NT2/D1 (cell line): ENCODE data around the gene CIAO2B.

Experiments used
- YY1 ChIP-seq: IDR thresholded peaks from 2 replicates; pipeline ENCODE4 v1.6.1; 2011; ENCODE audit not compliant: insufficient read length, insufficient read depth
- ZNF274 ChIP-seq: IDR thresholded peaks from 2 replicates; pipeline ENCODE4 v1.6.1; 2011; ENCODE audit warnings: mild to moderate bottlenecking, low read depth, low read length

DNA sequence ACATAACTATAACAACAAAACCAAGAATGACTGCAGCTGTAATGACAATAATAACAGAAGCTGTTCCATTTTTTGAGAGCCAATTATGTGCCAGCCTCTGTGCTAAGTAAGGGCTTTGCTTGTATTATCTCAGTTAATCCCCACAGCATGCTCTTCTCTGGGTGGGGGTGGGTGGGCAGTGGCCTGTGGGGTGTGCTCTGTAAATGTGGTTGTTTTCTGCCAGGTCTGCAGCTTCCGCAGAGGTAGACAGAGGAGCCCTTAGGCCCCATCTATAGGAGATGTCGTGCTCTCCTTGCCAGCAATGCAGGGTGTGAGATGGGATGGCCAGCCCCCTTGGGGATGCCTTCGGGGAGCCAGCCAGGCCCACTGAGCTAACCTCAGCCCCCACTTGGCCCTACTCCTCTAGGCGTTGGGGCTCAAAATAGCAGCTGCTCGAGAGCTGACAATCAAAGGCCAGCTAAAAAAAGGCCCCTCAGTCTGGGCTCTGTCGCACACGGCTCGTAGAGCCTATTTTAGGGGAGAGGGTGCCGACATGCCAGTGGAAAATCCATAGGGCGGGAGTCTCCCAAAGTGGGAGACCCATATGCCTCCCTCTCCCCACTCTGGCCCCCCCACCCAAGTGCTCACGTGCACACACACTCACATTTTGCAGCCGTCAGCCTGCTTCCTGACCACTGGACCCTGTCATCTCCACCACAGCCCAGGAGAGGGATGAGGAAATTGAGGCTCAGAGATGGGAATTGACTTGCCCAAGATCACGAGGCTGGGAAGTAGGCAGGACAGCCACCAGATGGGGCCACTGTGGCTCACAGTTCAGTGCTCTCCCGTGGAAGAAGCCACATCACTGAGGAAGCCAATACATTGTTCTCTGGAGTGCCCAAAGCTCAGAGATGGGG, 31.3 kb downstream of the CIAO2B start:
- TF ChIP-seq YY1 (no peak), ZNF274 (no peak)
